GM23338 (cell line): Measurements from ENCODE around the gene HOXA10. TPM values are rescaled to one million over a fixed set of nuclear protein-coding genes. Genes with fewer than 3 reads are reported as not detected.

Source experiments
- ATAC-seq: fragments of 200-7000 bp; cut with Tn5 transposase; 3 replicates; pipeline ENCODE4 v1.9.1; 2020
- DNase-seq: peaks from one replicate; pipeline ENCODE4 v3.0.0-alpha.2; 2015; ENCODE audit warnings: low spot score
- H2AFZ ChIP-seq: fragments of 200-600 bp; sonication (generic); 2 replicates; pipeline ENCODE4 v1.8.0; 2016; ENCODE audit warnings: antibody characterized with exemption, mild to moderate bottlenecking, moderate library complexity
- H3F3A ChIP-seq: fragments of 200-600 bp; sonication (generic); replicated peaks from 2 replicates; pipeline ENCODE4 v1.8.0; 2017; ENCODE audit warnings: antibody characterized with exemption, mixed run types, low read depth
- H3K27ac ChIP-seq: fragments of 200-600 bp; sonication (generic); 2 replicates; pipeline ENCODE4 v1.6.1; 2016; ENCODE audit warnings: low read depth
- H3K27me3 ChIP-seq: fragments of 200-600 bp; sonication (generic); 2 replicates; pipeline ENCODE4 v1.8.0; 2016; ENCODE audit warnings: mild to moderate bottlenecking, mixed run types, moderate library complexity; ENCODE audit not compliant: insufficient read depth
- H3K36me3 ChIP-seq: fragments of 200-600 bp; sonication (generic); 2 replicates; pipeline ENCODE4 v1.8.0; 2016; ENCODE audit warnings: mild to moderate bottlenecking; ENCODE audit not compliant: insufficient read depth
- H3K4me1 ChIP-seq: fragments of 200-600 bp; sonication (generic); 2 replicates; pipeline ENCODE4 v1.8.0; 2016; ENCODE audit warnings: mild to moderate bottlenecking, moderate library complexity; ENCODE audit not compliant: insufficient read depth
- H3K4me2 ChIP-seq: fragments of 200-600 bp; sonication (generic); 2 replicates; pipeline ENCODE4 v1.7.1; 2017; ENCODE audit warnings: mixed run types
- H3K4me3 ChIP-seq: fragments of 200-600 bp; sonication (generic); 2 replicates; pipeline ENCODE4 v1.6.1; 2016; ENCODE audit warnings: mixed run types
- H3K79me2 ChIP-seq: fragments of 200-600 bp; sonication (generic); replicated peaks from 2 replicates; pipeline ENCODE4 v1.8.0; 2017; ENCODE audit warnings: mild to moderate bottlenecking; ENCODE audit not compliant: insufficient read depth
- H3K9me2 ChIP-seq: fragments of 200-600 bp; sonication (generic); 2 replicates; pipeline ENCODE4 v1.8.0; 2017; ENCODE audit not compliant: insufficient read depth
- H4K20me1 ChIP-seq: fragments of 200-600 bp; sonication (generic); replicated peaks from 2 replicates; pipeline ENCODE4 v1.8.0; 2017; ENCODE audit warnings: mild to moderate bottlenecking; ENCODE audit not compliant: insufficient read depth
- H3K27ac Mint-ChIP-seq: 2 replicates; pipeline ENCODE4 v1.8.0; 2020; ENCODE audit warnings: inconsistent platforms, mild to moderate bottlenecking, moderate library complexity, mixed read lengths
- H3K27me3 Mint-ChIP-seq: 3 replicates; pipeline ENCODE4 v1.8.0; 2022; ENCODE audit warnings: low read depth, mild to moderate bottlenecking, moderate library complexity, mixed read lengths, inconsistent platforms; ENCODE audit not compliant: insufficient read depth, poor library complexity
- H3K36me3 Mint-ChIP-seq: 3 replicates; pipeline ENCODE4 v1.8.0; 2021; ENCODE audit warnings: low read depth, mild to moderate bottlenecking, inconsistent platforms, moderate library complexity, mixed read lengths
- H3K4me1 Mint-ChIP-seq: 3 replicates; pipeline ENCODE4 v1.8.0; 2020; ENCODE audit warnings: mild to moderate bottlenecking, inconsistent platforms, mixed read lengths
- H3K4me3 Mint-ChIP-seq: 3 replicates; pipeline ENCODE4 v1.8.0; 2021; ENCODE audit warnings: moderate library complexity, mild to moderate bottlenecking, inconsistent platforms, mixed read lengths
- H3K9me3 Mint-ChIP-seq: 3 replicates; pipeline ENCODE4 v1.8.0; 2020; ENCODE audit warnings: moderate library complexity, mild to moderate bottlenecking, inconsistent platforms, mixed read lengths
- CTCF ChIP-seq, 2 experiments: fragments of 200-600 bp in 1 of 2; sonication (generic) in 1 of 2; conservative IDR thresholded peaks; 2 replicates each; pipeline versions ENCODE4 v1.5.1 to v1.6.1; 2016 to 2017; ENCODE audit warnings: antibody characterized with exemption in 2 of 2, low read depth in 2 of 2, mild to moderate bottlenecking in 2 of 2, moderate library complexity in 1 of 2
- EZH2 ChIP-seq: fragments of 200-600 bp; sonication (generic); IDR thresholded peaks from one replicate; pipeline ENCODE4 v1.8.0; 2017; ENCODE audit warnings: antibody characterized with exemption, mild to moderate bottlenecking, low read depth; ENCODE audit not compliant: unreplicated experiment
- EZH2phosphoT487 ChIP-seq: fragments of 200-600 bp; sonication (generic); IDR thresholded peaks from one replicate; pipeline ENCODE4 v1.8.1; 2018; ENCODE audit warnings: antibody characterized with exemption; ENCODE audit not compliant: unreplicated experiment
- JUNB ChIP-seq: IDR thresholded peaks from one replicate; pipeline ENCODE4 v1.6.1; 2016; ENCODE audit warnings: antibody characterized with exemption; ENCODE audit not compliant: unreplicated experiment
- NANOG ChIP-seq: IDR thresholded peaks from 2 replicates; pipeline ENCODE4 v1.6.1; 2016; ENCODE audit warnings: antibody characterized with exemption, borderline replicate concordance
- POLR2AphosphoS5 ChIP-seq: IDR thresholded peaks from 2 replicates; pipeline ENCODE4 v1.6.1; 2016; ENCODE audit warnings: antibody characterized with exemption, low read depth
- REST ChIP-seq: IDR thresholded peaks from one replicate; pipeline ENCODE4 v1.6.1; 2018; ENCODE audit warnings: antibody characterized with exemption; ENCODE audit not compliant: unreplicated experiment
- STAT1 ChIP-seq: IDR thresholded peaks from one replicate; pipeline ENCODE4 v1.6.1; 2016; ENCODE audit warnings: antibody characterized with exemption; ENCODE audit not compliant: unreplicated experiment
- ZNF114 ChIP-seq: fragments of 250-450 bp; sonication (Bioruptor Pico); IDR thresholded peaks from 2 replicates; pipeline ENCODE4 v1.5.0; 2020; ENCODE audit warnings: mild to moderate bottlenecking, moderate library complexity
- polyA plus RNA-seq: library from polyadenylated mRNA; unstranded; fragments of >200 nt; fragmentation: Nextera tagmentation; extraction: Ambion mirVana; gene quantifications from 2 replicates; pipeline ENCODE4 v1.2.1, GENCODE V29; 2016
- total RNA-seq: library from RNA; depleted of rRNA; stranded (reverse); fragments of >200 nt; shearing (Covaris generic); gene quantifications from 2 replicates; pipeline ENCODE4 v1.2.3, GENCODE V29; 2014

The HOXA10 gene
- total and polyA plus RNA-seq, 2 experiments from 2014 or later, result not detected

- TF ChIP-seq REST (no peak), CTCF (conservative IDR thresholded peaks at IDR 0.05; ENCODE audit: low read depth in 2 of 2) (no peak), EZH2phosphoT487 (no peak), NANOG (no peak), JUNB (no peak)
These were observed 24.1 kb downstream of the HOXA10 start (continued) for GRCh38 chr7:27149842-27150567.

GRCh38 chr7:27148756-27149641, 25.1 kb downstream of the HOXA10 start:
- Mint-ChIP-seq H3K27me3 (peaks cover 100% of the 10 kb centered on the region), H3K9me3 (peaks cover 21% of the 10 kb centered on the region), H3K36me3 (no peaks in the 10 kb centered on the region; the same call in 2 of the 3 replicates), H3K4me3 (no peak overlapping the region), H3K4me1 (peaks cover 15% of the 10 kb centered on the region), H3K27ac (no peak overlapping the region)
- peaks cover 43% of the 10 kb centered on the region for H3F3A ChIP-seq
- no peaks in the 10 kb centered on the region for H3K36me3 ChIP-seq
- H3K4me2 ChIP-seq, result no peak overlapping the region; the same call in 1 of the 2 replicates
- H3K27ac ChIP-seq, result no peak overlapping the region
- H2AFZ ChIP-seq, result no peak overlapping the region
- ATAC-seq (no peak), DNase-seq (peak; percentile 17)
- peaks cover 20% of the 10 kb centered on the region for H3K4me1 ChIP-seq
- peaks cover 100% of the 10 kb centered on the region for H3K27me3 ChIP-seq
- no peaks in the 10 kb centered on the region for H3K9me2 ChIP-seq
- H3K4me3 ChIP-seq, result no peak overlapping the region
- H4K20me1 ChIP-seq, result peaks cover 53% of the 10 kb centered on the region
- H3K79me2 ChIP-seq, result no peaks in the 10 kb centered on the region
- TF ChIP-seq ZNF114 (CRISPR knock-in tag) (no peak), CTCF (conservative IDR thresholded peaks at IDR 0.05; ENCODE audit: low read depth in 2 of 2) (no peak), POLR2AphosphoS5 (no peak), EZH2phosphoT487 (peak; percentile 60), STAT1 (no peak), EZH2 (peak; percentile 92)
